Bronchial epithelial cell (primary cell): ENCODE measurements around the gene SEC24D. TPM values are rescaled to one million over a fixed set of nuclear protein-coding genes. Genes with fewer than 3 reads are reported as not detected.

Experiments
- DNase-seq: peaks from one replicate; pipeline ENCODE4 v3.0.0-alpha.2; 2010; ENCODE audit warnings: low read depth
- FAIRE-seq: peaks from 2 replicates; lab custom pipeline; 2011; peaks lifted over from hg19 to GRCh38; lab: Jason Lieb, UNC
- H3K27me3 ChIP-seq: 2 replicates; pipeline ENCODE4 v1.5.1; 2011; ENCODE audit warnings: low read length; ENCODE audit not compliant: control insufficient read depth, insufficient read depth
- H3K36me3 ChIP-seq: 2 replicates; pipeline ENCODE4 v1.5.1; 2011; ENCODE audit warnings: low read length; ENCODE audit not compliant: control insufficient read depth, insufficient read depth
- H3K4me3 ChIP-seq: 2 replicates; pipeline ENCODE4 v1.5.1; 2011; ENCODE audit warnings: mild to moderate bottlenecking, low read depth, low read length, control low read depth
- total RNA-seq: library from RNA; depleted of rRNA; stranded (reverse); fragments of >200 nt; gene quantifications from 2 replicates; pipeline ENCODE4 v1.2.1, GENCODE V29; 2014
- TF ChIP-seq, protein P1 (sequence below): IDR thresholded peaks from 2 replicates; pipeline ENCODE4 v1.5.1; 2011; ENCODE audit warnings: mild to moderate bottlenecking, moderate library complexity, low read length, control low read depth, inconsistent platforms; ENCODE audit not compliant: insufficient read depth, severe bottlenecking

Gene SEC24D
- total RNA-seq, 1 donor from 2014 or later = 18.4 TPM

DNA sequence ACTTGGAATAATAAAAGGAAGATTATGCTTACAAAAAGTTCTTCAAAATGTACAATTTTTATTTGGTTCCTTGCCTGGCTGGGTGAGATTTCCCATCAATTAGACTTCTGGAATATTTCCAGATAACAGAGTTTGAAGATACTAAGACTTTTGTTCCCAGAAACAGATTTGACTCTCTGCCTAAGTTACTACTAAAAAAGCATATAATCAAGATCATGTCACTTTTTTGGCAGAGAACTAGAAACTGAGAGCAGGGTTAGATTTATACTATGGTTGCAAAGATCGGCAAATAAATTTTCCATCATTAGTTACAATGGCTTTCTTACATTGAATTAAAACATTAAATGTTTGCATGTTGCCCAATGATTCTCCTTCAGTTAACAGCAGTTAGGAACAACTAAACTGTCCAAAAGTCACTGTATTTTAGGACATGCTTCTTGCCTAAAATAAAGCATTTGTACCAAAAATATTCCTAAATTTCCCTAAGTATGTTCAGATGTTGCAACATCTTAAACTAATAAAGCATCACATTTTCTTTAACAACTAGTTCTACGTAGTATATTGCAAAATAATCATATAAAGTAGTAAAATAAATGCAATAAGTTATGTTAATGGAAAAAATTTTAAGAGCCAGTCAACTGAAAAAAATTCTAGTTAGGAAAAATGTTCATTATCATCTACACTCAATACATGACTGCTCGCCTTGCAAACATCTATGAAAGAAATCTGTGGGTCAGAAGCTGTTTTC lies 73.0 kb downstream of the SEC24D start:
- DNase-seq (no peak), FAIRE-seq (no peak)
- TF ChIP-seq, protein P1, sequence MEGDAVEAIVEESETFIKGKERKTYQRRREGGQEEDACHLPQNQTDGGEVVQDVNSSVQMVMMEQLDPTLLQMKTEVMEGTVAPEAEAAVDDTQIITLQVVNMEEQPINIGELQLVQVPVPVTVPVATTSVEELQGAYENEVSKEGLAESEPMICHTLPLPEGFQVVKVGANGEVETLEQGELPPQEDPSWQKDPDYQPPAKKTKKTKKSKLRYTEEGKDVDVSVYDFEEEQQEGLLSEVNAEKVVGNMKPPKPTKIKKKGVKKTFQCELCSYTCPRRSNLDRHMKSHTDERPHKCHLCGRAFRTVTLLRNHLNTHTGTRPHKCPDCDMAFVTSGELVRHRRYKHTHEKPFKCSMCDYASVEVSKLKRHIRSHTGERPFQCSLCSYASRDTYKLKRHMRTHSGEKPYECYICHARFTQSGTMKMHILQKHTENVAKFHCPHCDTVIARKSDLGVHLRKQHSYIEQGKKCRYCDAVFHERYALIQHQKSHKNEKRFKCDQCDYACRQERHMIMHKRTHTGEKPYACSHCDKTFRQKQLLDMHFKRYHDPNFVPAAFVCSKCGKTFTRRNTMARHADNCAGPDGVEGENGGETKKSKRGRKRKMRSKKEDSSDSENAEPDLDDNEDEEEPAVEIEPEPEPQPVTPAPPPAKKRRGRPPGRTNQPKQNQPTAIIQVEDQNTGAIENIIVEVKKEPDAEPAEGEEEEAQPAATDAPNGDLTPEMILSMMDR = no peak
- H3K36me3 ChIP-seq = peaks cover 5% of the 10 kb centered on the region
- H3K27me3 ChIP-seq = no peaks in the 10 kb centered on the region
- no peak overlapping the region for H3K4me3 ChIP-seq

DNA sequence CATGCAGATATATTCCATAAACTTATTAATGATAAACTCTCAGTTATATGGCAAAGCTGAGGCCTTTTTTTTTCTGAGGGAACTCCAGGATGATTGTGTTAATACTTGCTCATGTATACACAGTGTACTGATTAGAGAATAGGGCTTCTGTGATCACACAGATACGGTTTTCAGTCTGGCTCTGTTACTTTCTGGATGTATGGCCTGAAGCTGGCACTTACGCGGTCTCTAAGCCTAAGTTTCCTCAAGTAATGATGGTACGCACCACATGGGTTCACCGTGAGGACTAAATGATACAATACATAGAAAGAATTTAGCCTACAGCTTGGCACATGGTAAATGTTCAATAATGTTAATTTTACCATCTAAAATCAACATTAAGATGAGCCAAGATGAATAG lies 73.8 kb downstream of the SEC24D start:
- DNase-seq (no peak), FAIRE-seq (no peak)
- H3K36me3 ChIP-seq = peaks cover 5% of the 10 kb centered on the region
- H3K27me3 ChIP-seq = no peaks in the 10 kb centered on the region
- H3K4me3 ChIP-seq = no peak overlapping the region
- TF ChIP-seq, protein P1 = no peak

DNA sequence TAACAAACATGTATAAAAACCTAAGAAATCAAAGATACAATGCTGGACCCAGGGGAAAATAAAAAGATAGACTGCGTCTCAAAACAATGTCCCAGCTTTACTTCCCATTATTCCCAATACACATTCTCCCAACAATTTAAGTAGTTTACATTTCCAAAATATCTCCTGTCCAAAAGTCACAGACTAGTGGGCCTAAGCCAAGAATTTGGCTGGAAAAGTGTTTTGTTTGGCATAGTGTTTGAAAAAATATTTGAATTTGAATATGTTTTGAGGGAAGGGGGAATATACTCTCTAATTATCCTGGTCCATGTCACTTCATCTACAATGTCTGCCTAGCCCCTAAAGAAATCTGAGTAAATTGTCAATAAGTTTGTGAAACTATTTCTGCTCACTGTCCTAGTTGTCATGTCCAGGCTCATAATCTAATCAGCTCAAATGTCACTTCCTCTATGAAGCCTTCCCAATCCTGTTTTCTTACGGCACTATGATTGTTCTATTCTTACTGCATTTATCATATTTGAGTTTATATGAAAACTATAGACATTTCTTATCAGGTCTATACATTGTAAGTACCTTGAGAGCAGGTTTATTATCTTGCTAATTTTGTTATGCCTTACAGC lies 74.4 kb downstream of the SEC24D start:
- TF ChIP-seq, protein P1 = no peak
- Histone ChIP-seq H3K27me3 (no peaks in the 10 kb centered on the region), H3K36me3 (peaks cover 2% of the 10 kb centered on the region), H3K4me3 (no peak overlapping the region)
- DNase-seq (no peak), FAIRE-seq (no peak)

DNA sequence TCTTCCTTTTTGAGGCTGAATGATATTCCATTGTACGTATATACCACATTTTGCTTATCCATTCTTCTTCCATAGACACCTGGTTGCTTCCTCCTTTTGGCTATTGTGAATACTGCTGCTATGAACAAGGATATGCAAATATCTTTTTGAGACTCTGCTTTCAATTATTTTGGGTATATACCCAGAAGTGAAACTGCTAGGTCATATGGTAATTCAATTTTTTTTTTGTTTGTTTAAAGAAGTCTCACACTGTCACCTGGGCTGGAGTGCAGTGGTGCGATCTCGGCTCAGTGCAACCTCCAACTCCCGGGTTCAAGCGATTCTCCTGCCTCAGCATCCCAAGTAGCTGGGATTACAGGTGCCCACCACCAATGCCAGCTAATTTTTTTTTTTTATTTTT lies 75.4 kb downstream of the SEC24D start:
- no peak overlapping the region for H3K4me3 ChIP-seq
- no peak for FAIRE-seq
- H3K36me3 ChIP-seq = peaks cover 2% of the 10 kb centered on the region

DNA sequence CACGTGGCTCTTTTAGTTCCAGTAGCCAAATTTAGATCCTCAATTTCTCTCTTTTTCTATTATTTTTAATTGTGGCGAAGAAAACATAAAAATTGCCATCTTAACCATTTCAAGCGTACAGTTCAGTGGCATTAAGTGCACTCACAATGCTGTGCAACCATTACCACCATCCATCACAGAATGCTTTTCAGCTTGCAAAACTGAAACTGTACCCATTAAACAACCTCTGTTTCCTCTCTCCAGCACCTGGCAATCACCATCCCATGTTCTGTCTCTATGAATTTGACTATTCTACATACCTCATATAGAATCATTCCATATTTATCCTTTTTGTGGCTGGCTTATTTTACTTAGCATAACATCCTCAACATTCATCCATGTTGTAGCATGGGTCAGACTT lies 75.8 kb downstream of the SEC24D start:
- no peak for DNase-seq
- Histone ChIP-seq H3K4me3 (no peak overlapping the region), H3K36me3 (peaks cover 2% of the 10 kb centered on the region), H3K27me3 (no peaks in the 10 kb centered on the region)
- TF ChIP-seq, protein P1 = no peak
- no peak for FAIRE-seq

More for the DNA sequence above, 75.4 kb downstream of the SEC24D start:
- no peaks in the 10 kb centered on the region for H3K27me3 ChIP-seq
- DNase-seq = no peak
- TF ChIP-seq, protein P1 = no peak
